Thoracic aorta (tissue), 2 donors: ENCODE results near the gene GIT2. TPM values are rescaled to one million over a fixed set of nuclear protein-coding genes. Genes with fewer than 3 reads are reported as not detected.

ENCODE experiments used
- ATAC-seq: fragments of 150-250 bp; one replicate; pipeline ENCODE4 v1.8.0; 2017; ENCODE audit warnings: low read depth; ENCODE audit not compliant: insufficient number of reproducible peaks, low FRiP score
- DNase-seq: peaks from one replicate; pipeline ENCODE4 v3.0.0-alpha.2; 2020; ENCODE audit warnings: low spot score
- H3K27ac ChIP-seq, 2 donors: fragments of 200-600 bp; sonication (generic); 1 replicate in 1 of 2; 2 replicates in 1 of 2; pipeline ENCODE4 v1.5.1; 2016; ENCODE audit warnings: mild to moderate bottlenecking in 2 of 2, moderate library complexity in 2 of 2
- H3K27me3 ChIP-seq: fragments of 200-600 bp; sonication (generic); replicated peaks from 2 replicates; pipeline ENCODE4 v1.6.0; 2016; ENCODE audit warnings: mild to moderate bottlenecking; ENCODE audit not compliant: insufficient read depth
- H3K36me3 ChIP-seq: fragments of 200-600 bp; sonication (generic); one replicate; pipeline ENCODE4 v1.5.1; 2016
- H3K4me1 ChIP-seq, 2 donors: fragments of 200-600 bp; sonication (generic); 1 replicate in 1 of 2; 2 replicates in 1 of 2; pipeline versions ENCODE4 v1.5.1 to v1.6.0; 2016; ENCODE audit warnings: low read depth in 2 of 2, mild to moderate bottlenecking in 1 of 2; ENCODE audit not compliant: control insufficient read depth in 1 of 2
- H3K4me3 ChIP-seq: fragments of 200-600 bp; sonication (generic); 2 replicates; pipeline ENCODE4 v1.5.1; 2016; ENCODE audit warnings: mild to moderate bottlenecking
- H3K9me3 ChIP-seq: fragments of 200-600 bp; sonication (generic); 2 replicates; pipeline ENCODE4 v1.5.1; 2016
- CTCF ChIP-seq: fragments of 200-600 bp; sonication (generic); IDR thresholded peaks from one replicate; pipeline ENCODE4 v1.5.1; 2019; ENCODE audit warnings: antibody characterized with exemption
- total RNA-seq, 2 donors: library from RNA; depleted of rRNA; stranded (reverse); fragments of >200 nt; gene quantifications; one replicate each; pipeline versions ENCODE4 v1.1.0 to v1.2.3, GENCODE V29; 2016

GIT2 gene
- total RNA-seq, 2 donors from 2014 or later = 45.2 to 71.5 TPM

- no peak for ATAC-seq
- H3K27me3 ChIP-seq = no peaks in the 10 kb centered on the region
- H3K4me3 ChIP-seq = no peak overlapping the region
- TF ChIP-seq CTCF = no peak
- DNase-seq = no peak
- H3K27ac ChIP-seq = no peak overlapping the region
- H3K9me3 ChIP-seq = no peaks in the 10 kb centered on the region
- peaks cover 7 to 18% of the 10 kb centered on the region in 2 donors for H3K4me1 ChIP-seq
- H3K36me3 ChIP-seq = peaks cover 26% of the 10 kb centered on the region
These were observed 41.1 kb upstream of the GIT2 start for GRCh38 chr12:110037315-110037714.

- Histone ChIP-seq H3K9me3 (no peaks in the 10 kb centered on the region), H3K36me3 (peaks cover 33% of the 10 kb centered on the region), H3K4me3 (no peak overlapping the region), H3K27ac (no peak overlapping the region), H3K27me3 (no peaks in the 10 kb centered on the region), H3K4me1 (peaks cover 7 to 18% of the 10 kb centered on the region in 2 donors)
- ATAC-seq (no peak), DNase-seq (no peak)
- no peak for TF ChIP-seq CTCF
These were observed 39.5 kb upstream of the GIT2 start for GRCh38 chr12:110035534-110036104.

GRCh38 chr12:110033888-110034287 lies 37.7 kb upstream of the GIT2 start:
- H3K4me3 ChIP-seq = no peak overlapping the region
- H3K27me3 ChIP-seq = no peaks in the 10 kb centered on the region
- H3K36me3 ChIP-seq = peaks cover 46% of the 10 kb centered on the region
- DNase-seq (no peak), ATAC-seq (no peak)
- H3K27ac ChIP-seq = no peak overlapping the region
- H3K9me3 ChIP-seq = no peaks in the 10 kb centered on the region
- TF ChIP-seq CTCF = no peak
- H3K4me1 ChIP-seq = peaks cover 0 to 8% of the 10 kb centered on the region in 2 donors

GRCh38 chr12:110029290-110029815 lies 33.2 kb upstream of the GIT2 start:
- Histone ChIP-seq H3K4me3 (no peak overlapping the region), H3K9me3 (no peaks in the 10 kb centered on the region), H3K36me3 (peaks cover 36% of the 10 kb centered on the region), H3K27me3 (no peaks in the 10 kb centered on the region), H3K4me1 (peaks cover 5 to 9% of the 10 kb centered on the region in 2 donors), H3K27ac (no peak overlapping the region)
- DNase-seq (no peak), ATAC-seq (no peak)
- TF ChIP-seq CTCF = no peak

GRCh38 chr12:110028323-110028722 lies 32.2 kb upstream of the GIT2 start:
- ATAC-seq = no peak
- peaks cover 32% of the 10 kb centered on the region for H3K36me3 ChIP-seq
- peaks cover 14 to 19% of the 10 kb centered on the region in 2 donors for H3K4me1 ChIP-seq

More at GRCh38 chr12:110028323-110028722, 32.2 kb upstream of the GIT2 start:
- no peaks in the 10 kb centered on the region for H3K9me3 ChIP-seq
- no peak for TF ChIP-seq CTCF
- no peak overlapping the region for H3K4me3 ChIP-seq
- H3K27ac ChIP-seq = no peak overlapping the region
- H3K27me3 ChIP-seq = no peaks in the 10 kb centered on the region
- DNase-seq = no peak
